Activated CD4-positive, alpha-beta memory T cell treated with anti-CD3 and anti-CD28 coated beads, Interleukin-2, amount 10 ng/mL, durations not matched to agents 7 days and 5 days (primary cell): Measurements from ENCODE around the gene MOV10L1. TPM values are rescaled to one million over a fixed set of nuclear protein-coding genes. Genes with fewer than 3 reads are reported as not detected.
A peak's percentile ranks its signal among the peaks of the same experiment; 100 is the strongest.

Experiments used
- CTCF ChIA-PET: fragments of 350-600 bp; sonication (Branson Sonifier 250); formaldehyde crosslinking; loops from one replicate; lab custom pipeline; 2021; ENCODE audit warnings: antibody characterized with exemption, inconsistent platforms; lab: Charles Lee
- POLR2A ChIA-PET: fragments of 350-600 bp; sonication (Branson Sonifier 250); formaldehyde crosslinking; loops from one replicate; lab custom pipeline; 2021; ENCODE audit warnings: antibody characterized with exemption; lab: Charles Lee
- DNase-seq: peaks from one replicate; pipeline ENCODE4 v3.0.0-alpha.2; 2020
- H3K27ac Mint-ChIP-seq: one replicate; pipeline ENCODE4 v1.8.0; 2021; ENCODE audit warnings: mild to moderate bottlenecking, mixed read lengths
- H3K27me3 Mint-ChIP-seq: one replicate; pipeline ENCODE4 v1.8.0; 2021; ENCODE audit warnings: mixed read lengths
- H3K36me3 Mint-ChIP-seq: one replicate; pipeline ENCODE4 v1.8.0; 2021; ENCODE audit warnings: low read depth, mixed read lengths
- H3K4me1 Mint-ChIP-seq: one replicate; pipeline ENCODE4 v1.8.0; 2021; ENCODE audit warnings: mixed read lengths
- H3K4me3 Mint-ChIP-seq: one replicate; pipeline ENCODE4 v1.8.0; 2021; ENCODE audit warnings: mild to moderate bottlenecking, mixed read lengths
- H3K9me3 Mint-ChIP-seq: one replicate; pipeline ENCODE4 v1.8.0; 2021; ENCODE audit warnings: mixed read lengths
- total RNA-seq, 2 experiments: library from RNA; stranded (reverse); gene quantifications; one replicate each; pipeline ENCODE4 v1.2.3, GENCODE V29; 2021

MOV10L1 gene
- total RNA-seq, 2 experiments from 2014 or later = not detected

GRCh38 chr22:50188356-50188755, 98.5 kb downstream of the MOV10L1 start:
- peak overlapping the region; percentile 10 for H3K4me3 Mint-ChIP-seq
- POLR2A ChIA-PET = no interaction called here
- peaks cover 59% of the 10 kb centered on the region for H3K4me1 Mint-ChIP-seq
- CTCF ChIA-PET = interaction anchor here (1.3 kb wide), 1 partner anchor 56 kb away, joined by 3 read pairs; no protein-coding TSS in a partner anchor
- DNase-seq = no peak
- H3K36me3 Mint-ChIP-seq = peaks cover 35% of the 10 kb centered on the region
- no peaks in the 10 kb centered on the region for H3K9me3 Mint-ChIP-seq
- peak overlapping the region; percentile 95 for H3K27ac Mint-ChIP-seq
- H3K27me3 Mint-ChIP-seq = no peaks in the 10 kb centered on the region

- no peak for DNase-seq
- Mint-ChIP-seq H3K36me3 (peaks cover 35% of the 10 kb centered on the region), H3K27me3 (no peaks in the 10 kb centered on the region), H3K4me1 (peaks cover 57% of the 10 kb centered on the region), H3K9me3 (no peaks in the 10 kb centered on the region), H3K27ac (peak overlapping the region; percentile 95), H3K4me3 (peak overlapping the region; percentile 79)
- ChIA-PET POLR2A (interaction anchor here (1.6 to 3.6 kb wide), 8 partner anchors 10 to 432 kb away, joined by 5 to 26 read pairs (median 12); partner anchors contain the start of genes SCO2 and SELENOO), CTCF (interaction anchor here (2.2 kb wide), 1 partner anchor 41 kb away, joined by 6 read pairs; no protein-coding TSS in a partner anchor)
Measured at GRCh38 chr22:50189184-50189848, 99.5 kb downstream of the MOV10L1 start.

GRCh38 chr22:50189849-50190181, 100.0 kb downstream of the MOV10L1 start:
- Mint-ChIP-seq H3K4me3 (peak overlapping the region; percentile 79), H3K4me1 (peaks cover 55% of the 10 kb centered on the region), H3K27me3 (no peaks in the 10 kb centered on the region), H3K9me3 (no peaks in the 10 kb centered on the region), H3K36me3 (peaks cover 36% of the 10 kb centered on the region), H3K27ac (peak overlapping the region; percentile 95)
- POLR2A ChIA-PET = interaction anchor here (0.9 to 3.6 kb wide), 13 partner anchors 9 to 432 kb away, joined by 4 to 26 read pairs (median 9); partner anchors contain the start of genes HDAC10, SCO2, SELENOO and TUBGCP6
- no peak for DNase-seq
- CTCF ChIA-PET = interaction anchor here (2.2 kb wide), 1 partner anchor 41 kb away, joined by 6 read pairs; no protein-coding TSS in a partner anchor

GRCh38 chr22:50190182-50190940, 100.6 kb downstream of the MOV10L1 start:
- Mint-ChIP-seq H3K9me3 (no peaks in the 10 kb centered on the region), H3K27me3 (no peaks in the 10 kb centered on the region), H3K4me3 (peak overlapping the region; percentile 79), H3K4me1 (peaks cover 57% of the 10 kb centered on the region), H3K36me3 (peaks cover 41% of the 10 kb centered on the region), H3K27ac (peak overlapping the region; percentile 95)
- peak; percentile 87 for DNase-seq
- POLR2A ChIA-PET = interaction anchor here (0.7 to 3.6 kb wide), 27 partner anchors 9 to 431 kb away, joined by 3 to 26 read pairs (median 6); partner anchors contain the start of genes HDAC10, SCO2, SELENOO and TUBGCP6
- CTCF ChIA-PET = interaction anchor here (1.0 to 2.2 kb wide), 7 partner anchors 10 to 355 kb away, joined by 3 to 7 read pairs (median 3); partner anchors contain the start of genes KLHDC7B and SCO2

- peaks cover 43% of the 10 kb centered on the region for H3K36me3 Mint-ChIP-seq
- H3K9me3 Mint-ChIP-seq = no peaks in the 10 kb centered on the region
- peaks cover 55% of the 10 kb centered on the region for H3K4me1 Mint-ChIP-seq
- ChIA-PET POLR2A (interaction anchor here (0.7 to 3.6 kb wide), 29 partner anchors 8 to 431 kb away, joined by 3 to 26 read pairs (median 6); partner anchors contain the start of genes HDAC10, SCO2, SELENOO and TUBGCP6), CTCF (interaction anchor here (1.0 to 2.2 kb wide), 9 partner anchors 11 to 354 kb away, joined by 3 to 9 read pairs (median 3); partner anchors contain the start of genes KLHDC7B and SCO2)
- DNase-seq = peak; percentile 82
- no peaks in the 10 kb centered on the region for H3K27me3 Mint-ChIP-seq
- H3K27ac Mint-ChIP-seq = peak overlapping the region; percentile 95
- peak overlapping the region; percentile 79 for H3K4me3 Mint-ChIP-seq
Measured at GRCh38 chr22:50190941-50191741, 101.3 kb downstream of the MOV10L1 start.

GRCh38 chr22:50192436-50193204, 102.8 kb downstream of the MOV10L1 start:
- Mint-ChIP-seq H3K36me3 (peaks cover 36% of the 10 kb centered on the region), H3K9me3 (no peaks in the 10 kb centered on the region), H3K4me1 (peaks cover 48% of the 10 kb centered on the region), H3K27me3 (no peaks in the 10 kb centered on the region), H3K27ac (peak overlapping the region; percentile 95), H3K4me3 (peak overlapping the region; percentile 79)
- DNase-seq = peak; percentile 50
- ChIA-PET CTCF (interaction anchor here (1.3 to 2.0 kb wide), 2 partner anchors 14 to 48 kb away, joined by 3 to 9 read pairs; no protein-coding TSS in a partner anchor), POLR2A (interaction anchor here (1.3 to 3.6 kb wide), 5 partner anchors 9 to 347 kb away, joined by 3 to 26 read pairs (median 14); partner anchors contain the start of genes HDAC10, SCO2 and SELENOO)

GRCh38 chr22:50193621-50194020, 103.8 kb downstream of the MOV10L1 start:
- peaks cover 40% of the 10 kb centered on the region for H3K4me1 Mint-ChIP-seq
- POLR2A ChIA-PET = interaction anchor here (1.3 kb wide), 2 partner anchors 10 to 13 kb away, joined by 3 read pairs; no protein-coding TSS in a partner anchor
- CTCF ChIA-PET = no interaction called here
- peaks cover 38% of the 10 kb centered on the region for H3K36me3 Mint-ChIP-seq
- no peak overlapping the region for H3K4me3 Mint-ChIP-seq
- no peak for DNase-seq
- no peak overlapping the region for H3K27ac Mint-ChIP-seq
- H3K27me3 Mint-ChIP-seq = no peaks in the 10 kb centered on the region
- H3K9me3 Mint-ChIP-seq = no peaks in the 10 kb centered on the region

GRCh38 chr22:50194037-50194805, 104.4 kb downstream of the MOV10L1 start:
- Mint-ChIP-seq H3K27me3 (no peaks in the 10 kb centered on the region), H3K27ac (no peak overlapping the region), H3K9me3 (no peaks in the 10 kb centered on the region), H3K4me3 (no peak overlapping the region), H3K36me3 (peaks cover 38% of the 10 kb centered on the region), H3K4me1 (peaks cover 34% of the 10 kb centered on the region)
- CTCF ChIA-PET = no interaction called here
- POLR2A ChIA-PET = interaction anchor here (1.3 kb wide), 1 partner anchor 10 kb away, joined by 3 read pairs; no protein-coding TSS in a partner anchor
- no peak for DNase-seq

- Mint-ChIP-seq H3K9me3 (no peaks in the 10 kb centered on the region), H3K4me1 (peaks cover 28% of the 10 kb centered on the region), H3K4me3 (no peak overlapping the region), H3K27me3 (no peaks in the 10 kb centered on the region), H3K36me3 (peaks cover 33% of the 10 kb centered on the region), H3K27ac (no peak overlapping the region)
- CTCF ChIA-PET = no interaction called here
- POLR2A ChIA-PET = interaction anchor here (0.6 kb wide), 1 partner anchor 12 kb away, joined by 3 read pairs; no protein-coding TSS in a partner anchor
- no peak for DNase-seq
Measured at GRCh38 chr22:50196256-50196655, 106.5 kb downstream of the MOV10L1 start.

GRCh38 chr22:50197000-50197800, 107.4 kb downstream of the MOV10L1 start:
- DNase-seq = no peak
- Mint-ChIP-seq H3K4me1 (peaks cover 23% of the 10 kb centered on the region), H3K9me3 (no peaks in the 10 kb centered on the region), H3K27me3 (no peaks in the 10 kb centered on the region), H3K27ac (no peak overlapping the region), H3K36me3 (peaks cover 27% of the 10 kb centered on the region), H3K4me3 (no peak overlapping the region)
- ChIA-PET POLR2A (interaction anchor here (0.6 kb wide), 1 partner anchor 13 kb away, joined by 3 read pairs; no protein-coding TSS in a partner anchor), CTCF (no interaction called here)
